ENCODE data around the gene MEG3.

Gene MEG3

DNA sequence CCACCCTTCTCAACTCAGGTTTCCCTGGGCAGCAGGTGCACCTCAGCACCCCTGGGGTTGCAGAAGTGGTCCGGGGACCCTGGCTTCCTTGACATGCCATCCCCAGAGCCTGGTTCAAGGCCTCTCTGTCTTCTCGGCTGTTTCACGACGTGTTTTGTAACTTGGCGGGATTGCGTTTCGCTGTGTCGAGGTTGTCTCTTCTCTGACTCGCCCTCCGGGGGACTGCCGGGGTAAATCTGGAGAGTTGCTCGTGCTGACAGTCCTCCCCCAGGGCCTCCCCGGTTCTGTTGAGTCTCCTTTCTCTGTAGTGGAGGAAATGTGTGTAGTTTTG lies 25.6 kb downstream of the MEG3 start:
- Histone ChIP-seq H3K4me1 (ENCODE audit: control insufficient read depth, insufficient read depth, low read length) (no peaks in the 10 kb centered on the region), H3K36me3 (ENCODE audit: control insufficient read depth, insufficient read depth, low read length) (no peaks in the 10 kb centered on the region), H3K9ac (ENCODE audit: low read length) (no peak overlapping the region), H3K4me3 (ENCODE audit: low read length) (no peak overlapping the region), H3K27me3 (ENCODE audit: control insufficient read depth, insufficient read depth, low read length) (no peaks in the 10 kb centered on the region), H3K9me3 (ENCODE audit: control insufficient read depth, low read length) (no peaks in the 10 kb centered on the region)

DNA sequence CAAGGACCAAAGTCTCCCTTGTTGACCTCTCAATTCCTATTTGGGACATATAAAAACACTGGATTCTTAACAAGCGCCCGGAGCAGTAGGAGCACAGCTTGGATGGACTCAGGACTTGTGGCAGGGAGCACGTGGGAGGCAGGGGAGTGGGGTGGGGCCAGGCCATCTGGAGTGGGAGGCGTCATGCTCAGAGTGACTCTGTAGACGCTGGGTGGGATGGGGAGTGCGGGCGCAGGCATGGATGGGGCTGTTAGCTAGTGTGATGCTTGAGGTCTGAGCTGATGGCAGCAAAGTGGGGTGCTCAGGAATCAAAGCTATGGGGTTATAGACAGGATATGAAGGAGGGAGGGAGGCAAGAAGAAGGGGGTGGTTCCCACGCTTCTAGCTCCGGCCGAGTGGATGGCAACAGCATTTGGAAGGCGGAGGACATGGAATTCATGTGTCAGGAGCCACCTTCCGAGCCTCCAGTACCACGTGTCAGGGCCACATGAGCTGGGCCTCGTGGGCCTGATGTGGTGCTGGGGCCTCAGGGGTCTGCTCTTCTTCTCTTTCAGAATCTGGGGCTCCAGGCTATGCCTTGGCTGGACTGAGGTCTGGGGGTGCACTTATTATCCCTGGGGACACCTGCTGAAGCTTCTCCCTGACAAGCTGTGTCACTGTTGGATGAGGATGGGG lies 26.2 kb downstream of the MEG3 start:
- no peaks in the 10 kb centered on the region for H3K4me1 ChIP-seq (ENCODE audit: control insufficient read depth, insufficient read depth, low read length)
- H3K36me3 ChIP-seq (ENCODE audit: control insufficient read depth, insufficient read depth, low read length) = no peaks in the 10 kb centered on the region
- no peaks in the 10 kb centered on the region for H3K9me3 ChIP-seq (ENCODE audit: control insufficient read depth, low read length)
- H3K4me3 ChIP-seq (ENCODE audit: low read length) = no peak overlapping the region
- no peak overlapping the region for H3K9ac ChIP-seq (ENCODE audit: low read length)
- no peaks in the 10 kb centered on the region for H3K27me3 ChIP-seq (ENCODE audit: control insufficient read depth, insufficient read depth, low read length)

DNA sequence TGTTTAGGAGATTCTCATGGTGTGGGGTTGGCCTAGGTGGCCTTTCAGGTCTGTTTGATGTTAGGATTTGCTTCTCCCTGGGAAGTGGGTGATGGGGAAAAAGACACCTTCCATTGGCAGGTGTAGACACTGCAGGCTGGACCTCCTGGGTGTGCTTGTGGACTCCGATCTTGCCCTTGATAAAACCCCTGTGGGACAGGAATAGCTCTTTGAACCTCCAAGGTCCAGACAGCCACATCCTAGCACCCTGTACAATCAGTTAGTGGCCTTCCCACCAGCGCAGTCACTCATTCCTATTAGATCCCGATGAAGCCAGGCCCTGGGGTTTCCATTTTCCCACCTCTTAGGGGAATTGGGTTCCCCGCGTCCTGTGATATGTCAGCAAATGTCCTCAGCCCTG lies 28.5 kb downstream of the MEG3 start:
- Histone ChIP-seq H3K9me3 (ENCODE audit: control insufficient read depth, low read length) (no peaks in the 10 kb centered on the region), H3K4me1 (ENCODE audit: control insufficient read depth, insufficient read depth, low read length) (no peaks in the 10 kb centered on the region), H3K4me3 (ENCODE audit: low read length) (no peak overlapping the region), H3K36me3 (ENCODE audit: control insufficient read depth, insufficient read depth, low read length) (no peaks in the 10 kb centered on the region), H3K9ac (ENCODE audit: low read length) (no peak overlapping the region), H3K27me3 (ENCODE audit: control insufficient read depth, insufficient read depth, low read length) (peaks cover 3% of the 10 kb centered on the region)

DNA sequence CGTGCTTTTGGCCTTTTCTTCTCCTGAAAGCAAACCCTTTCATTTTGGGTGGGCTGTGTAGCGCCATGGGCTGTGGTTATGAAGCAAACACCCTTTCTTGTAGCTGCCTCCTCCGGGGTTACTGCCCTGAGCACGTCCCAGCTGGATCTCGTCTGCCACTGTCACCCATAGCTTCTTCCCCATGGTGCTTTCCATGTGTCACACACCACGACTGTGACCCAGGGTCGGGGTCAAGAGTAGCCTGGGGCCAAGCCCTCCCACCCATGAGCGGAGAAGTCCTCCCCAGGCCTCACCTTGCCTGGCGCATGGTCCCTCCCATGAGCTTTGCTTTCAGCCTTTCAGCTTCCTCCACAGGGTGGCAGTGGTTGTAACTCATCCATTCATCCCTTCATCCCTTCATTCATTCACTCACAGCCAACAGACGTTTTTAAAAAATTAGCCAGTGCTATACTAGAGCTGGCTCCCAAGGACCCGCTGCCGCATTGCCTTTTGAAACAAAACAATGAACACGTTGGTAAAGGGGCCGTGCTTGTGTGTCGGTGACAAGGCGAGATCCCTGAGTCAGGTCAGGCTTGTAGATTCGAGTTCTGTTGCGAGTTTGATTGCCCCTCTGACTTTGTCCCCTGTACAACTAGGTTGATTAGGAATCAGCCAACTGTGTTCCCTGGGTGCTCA lies 29.5 kb downstream of the MEG3 start:
- Histone ChIP-seq H3K4me1 (ENCODE audit: control insufficient read depth, insufficient read depth, low read length) (no peaks in the 10 kb centered on the region), H3K4me3 (ENCODE audit: low read length) (no peak overlapping the region), H3K9ac (ENCODE audit: low read length) (no peak overlapping the region), H3K36me3 (ENCODE audit: control insufficient read depth, insufficient read depth, low read length) (no peaks in the 10 kb centered on the region), H3K27me3 (ENCODE audit: control insufficient read depth, insufficient read depth, low read length) (peaks cover 3% of the 10 kb centered on the region), H3K9me3 (ENCODE audit: control insufficient read depth, low read length) (no peaks in the 10 kb centered on the region)

DNA sequence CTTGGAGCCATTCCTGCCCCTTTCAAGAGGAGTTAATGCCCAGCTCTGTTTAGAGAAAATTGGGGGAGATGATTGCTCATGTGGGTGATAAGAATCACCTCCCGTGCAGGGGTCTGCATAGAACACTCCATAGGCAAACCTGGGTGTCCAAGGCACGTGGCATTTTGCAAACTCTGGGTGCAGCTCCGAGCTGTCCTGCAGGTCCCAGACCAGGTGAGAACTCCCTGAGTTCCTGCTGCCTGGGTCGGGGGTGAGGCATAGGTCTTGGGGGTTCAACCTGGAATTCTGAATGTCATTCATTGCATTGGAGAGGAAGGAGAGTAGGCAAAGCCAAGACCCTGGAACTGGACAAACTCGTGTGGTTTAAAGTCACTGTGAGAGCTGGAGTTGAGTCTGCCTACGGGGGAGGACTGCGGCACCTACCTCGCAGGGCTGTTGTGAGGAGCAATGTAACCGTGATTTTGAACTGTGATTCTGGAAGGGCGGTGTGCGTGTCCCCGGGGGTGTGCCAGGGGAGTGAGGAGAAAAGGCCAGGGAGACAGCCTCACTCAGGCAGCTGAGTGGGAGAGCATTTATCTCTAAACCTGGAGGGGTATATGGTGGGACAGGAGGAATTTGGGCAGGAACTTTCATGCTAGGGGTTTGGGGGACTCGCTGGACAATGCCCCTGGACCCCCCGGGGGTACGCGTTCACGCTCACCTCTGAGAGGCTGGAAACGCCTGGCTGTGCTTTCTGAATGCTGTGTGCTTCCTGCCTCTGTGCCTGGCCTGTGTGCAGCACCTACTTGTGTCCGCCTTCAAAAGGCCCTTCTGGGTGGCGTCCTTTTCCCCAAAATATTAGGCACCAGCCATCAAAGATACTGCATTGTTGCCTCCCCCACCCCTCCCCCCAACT lies 30.4 kb downstream of the MEG3 start:
- Histone ChIP-seq H3K27me3 (ENCODE audit: control insufficient read depth, insufficient read depth, low read length) (peaks cover 3% of the 10 kb centered on the region), H3K4me1 (ENCODE audit: control insufficient read depth, insufficient read depth, low read length) (no peaks in the 10 kb centered on the region), H3K9ac (ENCODE audit: low read length) (no peak overlapping the region), H3K4me3 (ENCODE audit: low read length) (no peak overlapping the region), H3K9me3 (ENCODE audit: control insufficient read depth, low read length) (no peaks in the 10 kb centered on the region), H3K36me3 (ENCODE audit: control insufficient read depth, insufficient read depth, low read length) (no peaks in the 10 kb centered on the region)

DNA sequence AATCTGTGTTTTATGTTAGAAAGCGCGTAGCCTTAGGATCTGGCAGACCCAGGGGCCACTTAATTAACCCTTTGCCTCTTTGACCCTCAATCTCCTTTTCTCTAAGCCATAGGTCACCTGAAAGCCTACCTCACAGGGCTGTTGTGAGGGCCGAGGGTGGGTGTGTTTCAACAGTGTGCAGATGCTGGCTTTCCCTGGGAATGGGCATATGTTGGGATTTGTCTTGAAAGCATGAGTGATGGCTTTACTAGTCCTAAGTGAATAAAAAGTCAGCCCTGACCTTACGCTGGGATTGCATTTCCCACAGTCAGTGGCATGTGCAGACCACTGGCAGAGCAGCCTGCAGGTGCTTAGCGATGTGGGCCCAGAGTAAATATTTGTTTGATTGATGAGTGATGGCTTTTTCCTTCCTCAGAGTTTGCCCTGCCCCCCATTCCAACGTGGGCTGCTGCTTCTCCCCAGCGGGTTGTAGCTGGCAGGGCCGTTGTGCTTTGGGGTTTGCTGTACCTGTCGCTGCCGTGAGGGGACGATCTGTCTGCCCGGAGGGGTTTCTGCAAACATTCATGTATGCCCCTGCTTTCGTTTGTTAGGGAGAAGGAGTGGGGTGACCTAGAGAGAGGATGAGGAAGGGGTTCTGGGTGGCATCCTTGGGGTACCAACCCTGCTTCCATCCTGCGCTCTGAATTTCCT lies 31.5 kb downstream of the MEG3 start:
- no peak overlapping the region for H3K9ac ChIP-seq (ENCODE audit: low read length)
- H3K4me3 ChIP-seq (ENCODE audit: low read length) = no peak overlapping the region
- no peaks in the 10 kb centered on the region for H3K9me3 ChIP-seq (ENCODE audit: control insufficient read depth, low read length)
- H3K27me3 ChIP-seq (ENCODE audit: control insufficient read depth, insufficient read depth, low read length) = peaks cover 3% of the 10 kb centered on the region
- no peaks in the 10 kb centered on the region for H3K4me1 ChIP-seq (ENCODE audit: control insufficient read depth, insufficient read depth, low read length)
- no peaks in the 10 kb centered on the region for H3K36me3 ChIP-seq (ENCODE audit: control insufficient read depth, insufficient read depth, low read length)

DNA sequence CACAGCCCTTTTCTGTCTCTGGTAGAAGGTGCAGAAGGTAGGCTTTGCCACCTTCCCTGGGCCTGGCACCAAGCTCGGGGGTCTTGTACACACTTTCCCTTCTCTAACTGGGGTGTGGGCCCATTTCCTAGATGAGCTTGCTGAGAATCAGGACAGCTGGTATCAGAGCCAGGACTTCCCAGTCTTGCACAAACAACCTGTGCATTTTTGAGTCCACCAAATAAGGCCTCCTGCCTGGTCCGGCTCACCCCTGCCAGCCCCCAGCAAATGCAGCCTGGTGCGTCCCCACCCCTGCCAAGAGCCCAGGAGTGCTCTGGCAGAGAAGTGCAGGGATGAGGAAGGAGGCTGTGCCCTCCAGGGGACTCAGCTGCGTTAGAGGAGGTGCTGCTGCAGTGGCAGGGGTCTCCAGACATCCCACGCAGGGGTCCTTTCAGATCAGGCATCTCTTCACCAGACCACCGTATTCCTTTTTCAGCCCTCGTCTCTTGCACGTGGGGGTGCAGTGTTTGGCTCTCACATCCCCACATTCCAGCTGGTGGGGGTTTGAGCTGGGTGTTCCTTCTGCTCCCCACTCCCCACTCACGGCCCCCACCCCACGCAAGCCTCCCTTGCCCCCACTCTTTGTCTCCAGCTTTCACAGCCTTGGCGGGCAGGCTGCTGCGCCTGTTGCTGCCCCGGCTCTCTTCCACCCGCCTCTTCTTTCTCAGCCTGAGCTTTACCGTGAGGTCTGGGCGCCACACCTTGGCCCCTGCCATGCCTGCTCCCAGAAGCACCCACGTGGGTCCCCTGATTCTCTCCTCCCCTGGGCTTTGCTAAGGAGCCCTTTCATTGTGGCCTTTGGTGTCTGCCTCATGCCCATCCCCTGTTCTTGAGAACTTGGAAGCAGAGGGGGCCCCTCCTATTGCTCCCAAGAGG lies 32.3 kb downstream of the MEG3 start:
- H3K27me3 ChIP-seq (ENCODE audit: control insufficient read depth, insufficient read depth, low read length) = peaks cover 3% of the 10 kb centered on the region
- no peaks in the 10 kb centered on the region for H3K36me3 ChIP-seq (ENCODE audit: control insufficient read depth, insufficient read depth, low read length)
- H3K4me1 ChIP-seq (ENCODE audit: control insufficient read depth, insufficient read depth, low read length) = no peaks in the 10 kb centered on the region
- no peaks in the 10 kb centered on the region for H3K9me3 ChIP-seq (ENCODE audit: control insufficient read depth, low read length)
- no peak overlapping the region for H3K4me3 ChIP-seq (ENCODE audit: low read length)
- no peak overlapping the region for H3K9ac ChIP-seq (ENCODE audit: low read length)

DNA sequence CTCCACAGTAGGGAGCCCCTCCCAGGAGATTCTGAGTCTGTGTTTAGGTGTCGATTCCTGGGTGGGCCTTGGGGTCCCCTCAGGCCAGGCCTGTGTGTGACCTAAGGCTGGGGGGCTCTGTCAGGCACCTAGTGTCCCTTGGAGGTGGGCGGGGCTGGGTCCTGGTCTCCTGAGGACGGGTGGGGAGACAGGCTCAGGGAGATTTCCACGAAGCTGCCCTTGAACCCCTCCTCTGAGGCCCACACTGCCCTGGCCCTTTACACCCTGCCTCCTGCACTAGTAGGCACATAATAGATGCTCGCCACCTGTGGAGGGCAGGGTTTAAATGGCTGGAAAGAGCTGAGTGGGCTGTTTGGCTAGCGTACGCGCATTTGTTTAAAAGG lies 32.9 kb downstream of the MEG3 start:
- no peaks in the 10 kb centered on the region for H3K36me3 ChIP-seq (ENCODE audit: control insufficient read depth, insufficient read depth, low read length)
- H3K4me1 ChIP-seq (ENCODE audit: control insufficient read depth, insufficient read depth, low read length) = no peaks in the 10 kb centered on the region
- no peaks in the 10 kb centered on the region for H3K9me3 ChIP-seq (ENCODE audit: control insufficient read depth, low read length)
- peaks cover 3% of the 10 kb centered on the region for H3K27me3 ChIP-seq (ENCODE audit: control insufficient read depth, insufficient read depth, low read length)
- H3K9ac ChIP-seq (ENCODE audit: low read length) = no peak overlapping the region
- no peak overlapping the region for H3K4me3 ChIP-seq (ENCODE audit: low read length)

DNA sequence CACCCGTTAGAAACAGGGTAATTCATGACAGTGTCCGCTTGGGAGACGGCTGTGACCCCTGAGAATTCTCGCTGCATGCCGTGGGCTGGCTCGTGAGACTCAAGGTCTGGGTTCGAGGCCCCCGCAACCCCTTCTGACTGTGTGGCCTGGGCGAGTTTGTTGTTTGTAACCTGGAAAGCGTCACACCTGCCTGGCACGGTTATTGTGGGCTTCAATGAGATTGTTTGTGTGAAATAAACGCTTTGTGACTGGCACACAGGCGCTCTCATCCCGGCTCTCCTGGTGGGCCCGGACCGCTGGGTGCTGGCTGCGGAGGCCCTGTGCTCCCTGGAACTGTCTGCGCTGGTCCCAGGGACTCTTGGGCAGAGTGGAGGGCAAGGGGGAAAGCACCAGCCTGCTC lies 33.9 kb downstream of the MEG3 start:
- H3K36me3 ChIP-seq (ENCODE audit: control insufficient read depth, insufficient read depth, low read length) = no peaks in the 10 kb centered on the region
- peaks cover 3% of the 10 kb centered on the region for H3K27me3 ChIP-seq (ENCODE audit: control insufficient read depth, insufficient read depth, low read length)
- no peak overlapping the region for H3K9ac ChIP-seq (ENCODE audit: low read length)
- no peak overlapping the region for H3K4me3 ChIP-seq (ENCODE audit: low read length)
- no peaks in the 10 kb centered on the region for H3K9me3 ChIP-seq (ENCODE audit: control insufficient read depth, low read length)
- H3K4me1 ChIP-seq (ENCODE audit: control insufficient read depth, insufficient read depth, low read length) = no peaks in the 10 kb centered on the region

DNA sequence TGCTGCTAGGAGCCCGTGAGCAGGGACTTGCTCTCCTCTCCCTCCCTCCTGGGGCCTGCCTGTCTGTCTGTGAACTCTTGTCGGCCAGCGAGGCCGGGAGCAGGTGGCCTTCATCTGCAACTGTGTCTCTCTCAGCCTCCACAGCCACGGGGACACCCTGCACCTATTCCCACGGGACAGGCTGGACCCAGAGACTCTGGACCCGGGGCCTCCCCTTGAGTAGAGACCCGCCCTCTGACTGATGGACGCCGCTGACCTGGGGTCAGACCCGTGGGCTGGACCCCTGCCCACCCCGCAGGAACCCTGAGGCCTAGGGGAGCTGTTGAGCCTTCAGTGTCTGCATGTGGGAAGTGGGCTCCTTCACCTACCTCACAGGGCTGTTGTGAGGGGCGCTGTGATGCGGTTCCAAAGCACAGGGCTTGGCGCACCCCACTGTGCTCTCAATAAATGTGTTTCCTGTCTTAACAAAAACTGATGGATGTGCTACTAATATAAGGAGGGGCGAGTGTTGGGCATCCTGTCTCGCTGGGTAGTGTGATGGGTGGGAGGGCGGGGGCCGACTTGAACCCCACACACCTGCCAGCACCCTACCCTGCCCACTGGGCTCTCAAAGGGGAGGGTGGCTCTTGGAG lies 34.8 kb downstream of the MEG3 start:
- Histone ChIP-seq H3K36me3 (ENCODE audit: control insufficient read depth, insufficient read depth, low read length) (no peaks in the 10 kb centered on the region), H3K9ac (ENCODE audit: low read length) (no peak overlapping the region), H3K9me3 (ENCODE audit: control insufficient read depth, low read length) (no peaks in the 10 kb centered on the region), H3K27me3 (ENCODE audit: control insufficient read depth, insufficient read depth, low read length) (peaks cover 3% of the 10 kb centered on the region), H3K4me3 (ENCODE audit: low read length) (no peak overlapping the region), H3K4me1 (ENCODE audit: control insufficient read depth, insufficient read depth, low read length) (no peaks in the 10 kb centered on the region)
